Neural progenitor cell (in vitro differentiated cells): ENCODE data around the gene TPGS1. TPM values are rescaled to one million over a fixed set of nuclear protein-coding genes. Genes with fewer than 3 reads are reported as not detected.
A peak's percentile ranks its signal among the peaks of the same experiment; 100 is the strongest.

Source experiments
- DNase-seq: peaks from one replicate; pipeline ENCODE4 v3.0.0-alpha.2; 2016; ENCODE audit warnings: low spot score
- H2AFZ ChIP-seq: fragments of 200-600 bp; sonication (generic); replicated peaks from 2 replicates; pipeline ENCODE4 v1.6.1; 2016; ENCODE audit warnings: antibody characterized with exemption
- H3F3A ChIP-seq: fragments of 200-600 bp; sonication (generic); 2 replicates; pipeline ENCODE4 v1.6.1; 2016; ENCODE audit warnings: antibody characterized with exemption, low read depth
- H3K27ac ChIP-seq: fragments of 200-600 bp; sonication (generic); 2 replicates; pipeline ENCODE4 v1.5.1; 2016; ENCODE audit warnings: mild to moderate bottlenecking
- H3K27me3 ChIP-seq: fragments of 200-600 bp; sonication (generic); 2 replicates; pipeline ENCODE4 v1.6.1; 2016; ENCODE audit warnings: mild to moderate bottlenecking, moderate library complexity
- H3K36me3 ChIP-seq: fragments of 200-600 bp; sonication (generic); 2 replicates; pipeline ENCODE4 v1.5.1; 2016
- H3K4me1 ChIP-seq: fragments of 200-600 bp; sonication (generic); 2 replicates; pipeline ENCODE4 v1.6.1; 2016; ENCODE audit warnings: mixed run types
- H3K4me2 ChIP-seq: fragments of 200-600 bp; sonication (generic); 2 replicates; pipeline ENCODE4 v1.6.1; 2016
- H3K4me3 ChIP-seq: fragments of 200-600 bp; sonication (generic); 2 replicates; pipeline ENCODE4 v1.5.1; 2016
- H3K79me2 ChIP-seq: fragments of 200-600 bp; sonication (generic); 2 replicates; pipeline ENCODE4 v1.6.1; 2016; ENCODE audit warnings: low read depth
- H3K9ac ChIP-seq: fragments of 200-600 bp; sonication (generic); 2 replicates; pipeline ENCODE4 v1.6.1; 2016
- H3K9me3 ChIP-seq: fragments of 200-600 bp; sonication (generic); 2 replicates; pipeline ENCODE4 v1.5.1; 2016; ENCODE audit warnings: low read depth
- H4K20me1 ChIP-seq: fragments of 200-600 bp; sonication (generic); 2 replicates; pipeline ENCODE4 v1.6.1; 2016; ENCODE audit warnings: low read depth
- H3K27ac Mint-ChIP-seq: 3 replicates; pipeline ENCODE4 v1.8.0; 2021; ENCODE audit warnings: mixed read lengths
- H3K27me3 Mint-ChIP-seq: 2 replicates; pipeline ENCODE4 v1.8.0; 2022; ENCODE audit warnings: low read depth, mild to moderate bottlenecking, inconsistent platforms, moderate library complexity, mixed read lengths; ENCODE audit not compliant: insufficient read depth
- H3K36me3 Mint-ChIP-seq: 3 replicates; pipeline ENCODE4 v1.8.0; 2021; ENCODE audit warnings: mixed read lengths
- H3K4me1 Mint-ChIP-seq: 3 replicates; pipeline ENCODE4 v1.8.0; 2021; ENCODE audit warnings: mixed read lengths
- H3K4me3 Mint-ChIP-seq: 3 replicates; pipeline ENCODE4 v1.8.0; 2021; ENCODE audit warnings: mild to moderate bottlenecking, moderate library complexity, mixed read lengths
- H3K9me3 Mint-ChIP-seq: 3 replicates; pipeline ENCODE4 v1.8.0; 2020; ENCODE audit warnings: mixed read lengths
- EZH2 ChIP-seq: fragments of 200-600 bp; sonication (generic); IDR thresholded peaks from 2 replicates; pipeline ENCODE4 v1.6.1; 2017; ENCODE audit warnings: antibody characterized with exemption, mild to moderate bottlenecking, moderate library complexity
- EZH2phosphoT487 ChIP-seq: fragments of 200-600 bp; sonication (generic); IDR thresholded peaks from 2 replicates; pipeline ENCODE4 v1.6.1; 2017; ENCODE audit warnings: antibody characterized with exemption
- total RNA-seq: library from RNA; depleted of rRNA; stranded (reverse); fragments of >200 nt; gene quantifications from 2 replicates; pipeline ENCODE4 v1.2.3, GENCODE V29; 2015; ENCODE audit warnings: low replicate concordance
- TF ChIP-seq, protein P1 (sequence below): fragments of 200-600 bp; sonication (generic); IDR thresholded peaks from 2 replicates; pipeline ENCODE4 v1.5.1; 2017; ENCODE audit warnings: antibody characterized with exemption, mild to moderate bottlenecking

Gene TPGS1
- total RNA-seq, 1 donor from 2014 or later = 9.4 TPM

DNA sequence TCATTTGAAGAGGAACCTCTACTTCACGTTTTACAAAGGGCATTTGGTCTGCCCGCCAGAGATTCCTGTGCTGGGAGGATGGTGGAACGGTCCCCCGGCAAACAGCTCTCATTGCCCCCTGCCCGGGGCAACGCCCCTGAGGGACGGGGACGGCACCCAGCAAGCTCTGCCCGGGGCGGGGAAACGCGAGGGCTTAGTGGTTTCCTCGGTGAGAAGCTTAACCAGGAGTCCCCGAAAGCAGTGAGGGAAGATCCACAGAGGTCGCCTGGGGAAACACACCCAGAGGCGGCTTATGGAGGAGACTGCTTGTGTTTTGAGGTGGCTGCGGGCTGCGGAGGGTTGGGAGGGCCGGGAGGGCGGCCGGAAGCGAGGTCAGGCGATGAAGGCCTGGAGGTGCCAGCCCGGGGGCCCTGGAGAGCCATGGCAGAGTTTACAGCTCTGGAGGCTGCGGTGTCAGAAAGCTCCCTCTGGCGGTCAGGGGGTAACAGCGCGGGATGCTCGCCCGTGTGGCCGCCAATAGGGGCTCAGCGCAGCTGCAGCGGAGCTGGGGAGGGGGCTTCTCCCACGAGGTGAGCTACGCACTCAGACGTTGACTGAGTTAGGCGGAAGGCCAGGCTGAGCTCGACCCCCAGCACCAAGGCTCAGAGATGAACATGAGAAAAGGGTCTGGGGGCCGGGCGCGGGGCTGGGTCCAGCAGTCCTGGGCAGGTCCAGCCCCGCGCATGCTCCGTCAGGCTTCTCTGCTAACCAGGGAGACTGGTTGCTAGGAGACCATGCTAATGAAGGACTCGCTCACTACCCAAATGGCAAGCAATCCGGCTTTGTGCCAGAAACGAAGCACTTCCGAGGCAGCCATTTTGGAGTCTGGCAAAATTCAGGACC, 652 bp upstream of the TPGS1 start:
- peak overlapping the region; percentile 70 for H3K4me3 ChIP-seq
- no peaks in the 10 kb centered on the region for H3K36me3 ChIP-seq
- peak overlapping the region; percentile 93 for H3K27ac ChIP-seq
- DNase-seq = peak; percentile 99
- peaks cover 10% of the 10 kb centered on the region for H4K20me1 ChIP-seq
- Mint-ChIP-seq H3K4me1 (peaks cover 29% of the 10 kb centered on the region), H3K27ac (peak overlapping the region; percentile 100), H3K4me3 (peak overlapping the region; percentile 92), H3K36me3 (peaks cover 8% of the 10 kb centered on the region), H3K27me3 (peaks cover 11% of the 10 kb centered on the region), H3K9me3 (no peaks in the 10 kb centered on the region)
- peak overlapping the region; percentile 61 for H3K9ac ChIP-seq
- no peaks in the 10 kb centered on the region for H3K9me3 ChIP-seq
- TF ChIP-seq EZH2phosphoT487 (no peak), EZH2 (peak; percentile 61)
- TF ChIP-seq, protein P1, sequence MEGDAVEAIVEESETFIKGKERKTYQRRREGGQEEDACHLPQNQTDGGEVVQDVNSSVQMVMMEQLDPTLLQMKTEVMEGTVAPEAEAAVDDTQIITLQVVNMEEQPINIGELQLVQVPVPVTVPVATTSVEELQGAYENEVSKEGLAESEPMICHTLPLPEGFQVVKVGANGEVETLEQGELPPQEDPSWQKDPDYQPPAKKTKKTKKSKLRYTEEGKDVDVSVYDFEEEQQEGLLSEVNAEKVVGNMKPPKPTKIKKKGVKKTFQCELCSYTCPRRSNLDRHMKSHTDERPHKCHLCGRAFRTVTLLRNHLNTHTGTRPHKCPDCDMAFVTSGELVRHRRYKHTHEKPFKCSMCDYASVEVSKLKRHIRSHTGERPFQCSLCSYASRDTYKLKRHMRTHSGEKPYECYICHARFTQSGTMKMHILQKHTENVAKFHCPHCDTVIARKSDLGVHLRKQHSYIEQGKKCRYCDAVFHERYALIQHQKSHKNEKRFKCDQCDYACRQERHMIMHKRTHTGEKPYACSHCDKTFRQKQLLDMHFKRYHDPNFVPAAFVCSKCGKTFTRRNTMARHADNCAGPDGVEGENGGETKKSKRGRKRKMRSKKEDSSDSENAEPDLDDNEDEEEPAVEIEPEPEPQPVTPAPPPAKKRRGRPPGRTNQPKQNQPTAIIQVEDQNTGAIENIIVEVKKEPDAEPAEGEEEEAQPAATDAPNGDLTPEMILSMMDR = peak; percentile 98
- H3K4me1 ChIP-seq = peaks cover 13% of the 10 kb centered on the region
- peak overlapping the region; percentile 72 for H2AFZ ChIP-seq
- H3K4me2 ChIP-seq = peak overlapping the region; percentile 76
- H3F3A ChIP-seq = peaks cover 20% of the 10 kb centered on the region
- no peaks in the 10 kb centered on the region for H3K79me2 ChIP-seq
- peaks cover 4% of the 10 kb centered on the region for H3K27me3 ChIP-seq

DNA sequence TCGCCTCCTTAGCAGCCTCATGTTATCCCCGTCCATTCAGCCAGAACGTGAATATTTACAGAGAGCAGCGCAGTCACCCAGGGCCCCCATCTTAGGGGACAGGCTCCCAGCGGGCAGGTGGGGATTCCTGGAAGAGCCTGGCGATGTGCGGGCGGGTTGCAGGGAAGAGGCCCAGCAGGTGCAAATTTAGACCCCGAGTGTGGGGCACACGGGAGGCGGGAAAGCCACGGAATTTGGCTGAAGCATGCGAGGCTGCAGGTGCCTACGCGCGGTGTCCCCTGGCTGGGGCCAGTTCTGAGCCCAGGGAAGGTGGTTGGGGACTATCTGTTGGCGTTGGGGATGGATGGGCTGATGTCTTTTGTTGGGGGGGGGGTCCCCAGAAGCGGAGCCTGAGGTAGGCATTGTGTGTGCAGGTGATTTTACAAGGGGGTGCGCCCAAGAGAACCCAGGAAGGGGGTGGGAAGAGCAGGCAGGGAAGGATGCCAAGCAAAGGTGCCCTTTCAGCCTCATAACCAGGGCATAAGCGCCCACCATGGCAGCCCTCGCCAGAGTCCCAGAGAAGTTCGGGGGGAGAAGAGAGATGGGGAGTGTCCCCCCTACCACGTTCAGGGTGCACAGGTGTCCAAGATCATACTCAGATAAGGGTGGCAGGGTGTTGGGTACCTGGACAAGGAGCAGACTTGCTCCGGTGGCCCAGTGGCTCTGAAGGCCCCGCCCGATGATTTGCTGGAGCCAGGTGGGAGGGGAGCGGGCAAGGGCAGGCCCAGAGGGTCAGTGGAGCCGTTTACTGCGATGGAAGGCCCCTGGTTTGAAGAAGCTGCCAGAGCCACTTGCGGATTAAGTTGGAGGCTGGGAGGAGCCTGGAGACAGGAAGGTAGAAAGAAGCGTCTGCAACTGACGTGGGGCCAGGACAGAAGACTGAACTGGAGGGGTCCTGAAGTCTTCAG, 1.2 kb downstream of the TPGS1 start:
- peaks cover 31% of the 10 kb centered on the region for H3K4me1 Mint-ChIP-seq
- H3K4me3 Mint-ChIP-seq = peak overlapping the region; percentile 92
- Histone ChIP-seq H3K36me3 (no peaks in the 10 kb centered on the region), H3K9me3 (no peaks in the 10 kb centered on the region), H3K9ac (no peak overlapping the region), H3K27me3 (no peaks in the 10 kb centered on the region), H3F3A (peaks cover 36% of the 10 kb centered on the region), H3K4me3 (peak overlapping the region; percentile 70), H2AFZ (no peak overlapping the region), H3K79me2 (no peaks in the 10 kb centered on the region), H3K27ac (no peak overlapping the region), H3K4me2 (peak overlapping the region; percentile 76), H4K20me1 (peaks cover 16% of the 10 kb centered on the region), H3K4me1 (peaks cover 20% of the 10 kb centered on the region)
- no peaks in the 10 kb centered on the region for H3K9me3 Mint-ChIP-seq
- peaks cover 8% of the 10 kb centered on the region for H3K36me3 Mint-ChIP-seq
- DNase-seq = no peak
- TF ChIP-seq EZH2 (no peak), EZH2phosphoT487 (no peak)
- TF ChIP-seq, protein P1 = no peak
- H3K27ac Mint-ChIP-seq = peak overlapping the region; percentile 31
- peaks cover 9% of the 10 kb centered on the region for H3K27me3 Mint-ChIP-seq

DNA sequence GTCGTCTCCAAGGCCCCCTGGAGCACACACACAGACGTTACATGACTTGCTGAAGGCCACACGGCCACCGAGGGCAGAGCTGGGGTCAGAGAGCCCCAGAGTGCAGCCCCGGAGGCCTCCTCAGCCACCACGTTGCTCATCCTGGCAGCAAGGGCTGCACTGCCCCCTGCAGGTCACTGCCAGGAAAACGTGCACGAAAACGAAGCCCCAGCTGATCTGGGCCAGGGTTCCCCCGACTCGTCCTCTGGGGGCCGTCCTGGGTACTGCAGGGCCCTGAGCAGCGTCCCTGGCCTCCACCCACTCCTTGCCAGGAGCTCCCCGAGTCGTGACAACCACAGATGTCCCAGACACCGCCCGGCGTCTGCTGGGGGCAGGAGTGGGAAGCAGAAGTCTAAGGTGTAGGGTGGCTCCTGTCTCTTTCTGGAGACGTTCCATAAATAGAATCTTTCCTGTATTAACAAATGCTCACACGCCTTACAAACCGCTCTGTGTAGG, 3.4 kb downstream of the TPGS1 start:
- Histone ChIP-seq H3K36me3 (no peaks in the 10 kb centered on the region), H4K20me1 (peaks cover 16% of the 10 kb centered on the region), H3K9ac (no peak overlapping the region), H2AFZ (no peak overlapping the region), H3K4me1 (peaks cover 20% of the 10 kb centered on the region), H3K4me3 (peak overlapping the region; percentile 25), H3F3A (peaks cover 43% of the 10 kb centered on the region), H3K79me2 (no peaks in the 10 kb centered on the region), H3K27ac (no peak overlapping the region), H3K4me2 (peak overlapping the region; percentile 69), H3K9me3 (no peaks in the 10 kb centered on the region), H3K27me3 (no peaks in the 10 kb centered on the region)
- Mint-ChIP-seq H3K9me3 (no peaks in the 10 kb centered on the region), H3K27ac (no peak overlapping the region), H3K4me1 (peaks cover 38% of the 10 kb centered on the region), H3K27me3 (peaks cover 11% of the 10 kb centered on the region), H3K4me3 (peak overlapping the region; percentile 69), H3K36me3 (peaks cover 14% of the 10 kb centered on the region)
- peak; percentile 94 for DNase-seq
- TF ChIP-seq, protein P1 = peak; percentile 100
- TF ChIP-seq EZH2phosphoT487 = no peak
